Measurements from ENCODE around the gene TMED4.

The TMED4 gene

GRCh38 chr7:44621034-44621749, 39.2 kb upstream of the TMED4 start:
- no peak overlapping the region for H2AFZ ChIP-seq (ENCODE audit: low read depth, low read length, severe bottlenecking)
- no peaks in the 10 kb centered on the region for H3K9me3 ChIP-seq (ENCODE audit: insufficient read depth, low read length)
- no peaks in the 10 kb centered on the region for H3K9me2 ChIP-seq (replicated peaks; ENCODE audit: insufficient read depth, low read length)
- H3K36me3 ChIP-seq (ENCODE audit: low read length): peaks cover 10% of the 10 kb centered on the region; the same call in 1 of the 2 replicates
- TF ChIP-seq CTCF (IDR thresholded peaks at IDR 0.05; ENCODE audit: insufficient read depth, low read length, poor library complexity, severe bottlenecking): no peak
- TF ChIP-seq EZH2phosphoT487 (conservative IDR thresholded peaks at IDR 0.05; ENCODE audit: low read length): no peak
- no peak overlapping the region for H3K9ac ChIP-seq (ENCODE audit: low read length)
- H3K4me2 ChIP-seq (ENCODE audit: low read depth, low read length, poor library complexity, severe bottlenecking): no peak overlapping the region
- peaks cover 12% of the 10 kb centered on the region for H4K20me1 ChIP-seq (ENCODE audit: low read depth, low read length)
- peaks cover 96% of the 10 kb centered on the region for H3K79me2 ChIP-seq (ENCODE audit: insufficient read depth, low read length)
- H3K4me3 ChIP-seq (ENCODE audit: insufficient read depth, low read length, poor library complexity, severe bottlenecking): no peak overlapping the region
- H3F3A ChIP-seq (ENCODE audit: insufficient read depth): no peaks in the 10 kb centered on the region
- H3K27ac ChIP-seq (ENCODE audit: low read depth, low read length): no peak overlapping the region
- H3K27me3 ChIP-seq (ENCODE audit: low read length): no peaks in the 10 kb centered on the region

DNA sequence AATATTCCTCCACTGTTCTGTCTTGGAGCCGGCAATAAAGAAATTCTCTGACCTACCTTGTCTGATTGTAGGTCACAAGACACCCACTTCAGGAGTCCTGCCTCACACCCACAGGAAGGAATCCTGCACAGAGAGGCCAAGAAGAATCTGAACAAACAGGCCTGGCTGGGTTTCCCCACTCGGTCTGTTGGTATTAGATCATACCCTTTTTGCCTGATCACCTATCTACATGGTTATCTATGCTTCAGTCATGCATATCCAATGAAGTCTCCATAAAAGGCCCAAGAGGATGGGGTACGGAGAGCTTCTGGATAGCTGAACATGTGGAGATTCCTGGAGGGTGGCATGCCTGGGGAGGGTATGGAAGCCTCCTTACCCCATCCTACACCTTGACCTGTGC, 36.7 kb upstream of the TMED4 start:
- Histone ChIP-seq H3K27me3 (ENCODE audit: low read length) (no peaks in the 10 kb centered on the region), H3K4me2 (ENCODE audit: low read depth, low read length, poor library complexity, severe bottlenecking) (no peak overlapping the region), H3K4me3 (ENCODE audit: insufficient read depth, low read length, poor library complexity, severe bottlenecking) (no peak overlapping the region), H3K9ac (ENCODE audit: low read length) (no peak overlapping the region), H4K20me1 (ENCODE audit: low read depth, low read length) (peaks cover 19% of the 10 kb centered on the region), H3K27ac (ENCODE audit: low read depth, low read length) (no peak overlapping the region), H3K9me2 (replicated peaks; ENCODE audit: insufficient read depth, low read length) (no peaks in the 10 kb centered on the region), H3F3A (ENCODE audit: insufficient read depth) (no peaks in the 10 kb centered on the region), H3K9me3 (ENCODE audit: insufficient read depth, low read length) (no peaks in the 10 kb centered on the region), H3K36me3 (ENCODE audit: low read length) (no peaks in the 10 kb centered on the region), H2AFZ (ENCODE audit: low read depth, low read length, severe bottlenecking) (no peak overlapping the region), H3K79me2 (ENCODE audit: insufficient read depth, low read length) (peaks cover 97% of the 10 kb centered on the region)
- no peak for TF ChIP-seq EZH2phosphoT487 (conservative IDR thresholded peaks at IDR 0.05; ENCODE audit: low read length)
- TF ChIP-seq CTCF (IDR thresholded peaks at IDR 0.05; ENCODE audit: insufficient read depth, low read length, poor library complexity, severe bottlenecking): no peak

DNA sequence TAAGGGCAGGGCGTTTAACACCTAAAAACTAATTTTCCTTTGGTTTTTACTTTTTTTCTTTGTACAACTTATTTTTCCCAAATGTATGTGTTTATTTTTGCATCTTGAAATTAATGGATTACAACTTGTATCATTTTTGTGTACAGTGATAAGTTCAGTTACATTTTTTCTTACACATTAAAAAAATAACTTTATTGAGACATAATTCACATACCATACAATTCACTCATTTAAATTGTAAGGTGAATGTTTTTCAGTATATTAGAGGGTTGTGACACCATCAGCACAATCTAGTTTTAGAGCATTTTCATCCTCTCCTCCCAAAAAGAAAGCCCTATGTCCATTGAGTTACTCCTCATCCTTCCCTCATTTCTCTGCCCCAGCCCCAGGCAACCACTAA, 36.0 kb upstream of the TMED4 start:
- no peak overlapping the region for H3K27ac ChIP-seq (ENCODE audit: low read depth, low read length)
- no peak overlapping the region for H3K4me2 ChIP-seq (ENCODE audit: low read depth, low read length, poor library complexity, severe bottlenecking)
- no peak overlapping the region for H2AFZ ChIP-seq (ENCODE audit: low read depth, low read length, severe bottlenecking)
- H3F3A ChIP-seq (ENCODE audit: insufficient read depth): no peaks in the 10 kb centered on the region
- H4K20me1 ChIP-seq (ENCODE audit: low read depth, low read length): peaks cover 19% of the 10 kb centered on the region
- no peaks in the 10 kb centered on the region for H3K36me3 ChIP-seq (ENCODE audit: low read length)
- no peaks in the 10 kb centered on the region for H3K27me3 ChIP-seq (ENCODE audit: low read length)
- H3K9ac ChIP-seq (ENCODE audit: low read length): no peak overlapping the region
- no peak overlapping the region for H3K4me3 ChIP-seq (ENCODE audit: insufficient read depth, low read length, poor library complexity, severe bottlenecking)
- H3K79me2 ChIP-seq (ENCODE audit: insufficient read depth, low read length): peaks cover 97% of the 10 kb centered on the region
- H3K9me2 ChIP-seq (replicated peaks; ENCODE audit: insufficient read depth, low read length): no peaks in the 10 kb centered on the region
- TF ChIP-seq CTCF (IDR thresholded peaks at IDR 0.05; ENCODE audit: insufficient read depth, low read length, poor library complexity, severe bottlenecking) (no peak), EZH2phosphoT487 (conservative IDR thresholded peaks at IDR 0.05; ENCODE audit: low read length) (no peak)
- no peaks in the 10 kb centered on the region for H3K9me3 ChIP-seq (ENCODE audit: insufficient read depth, low read length)
